ENCODE measurements around the gene LMBR1L.
"Not testable (repeated sequence)": the region's sequence is repeated elsewhere in the genome, so short reads cannot be mapped to it uniquely, and the experiment has no call there.

Gene LMBR1L

DNA sequence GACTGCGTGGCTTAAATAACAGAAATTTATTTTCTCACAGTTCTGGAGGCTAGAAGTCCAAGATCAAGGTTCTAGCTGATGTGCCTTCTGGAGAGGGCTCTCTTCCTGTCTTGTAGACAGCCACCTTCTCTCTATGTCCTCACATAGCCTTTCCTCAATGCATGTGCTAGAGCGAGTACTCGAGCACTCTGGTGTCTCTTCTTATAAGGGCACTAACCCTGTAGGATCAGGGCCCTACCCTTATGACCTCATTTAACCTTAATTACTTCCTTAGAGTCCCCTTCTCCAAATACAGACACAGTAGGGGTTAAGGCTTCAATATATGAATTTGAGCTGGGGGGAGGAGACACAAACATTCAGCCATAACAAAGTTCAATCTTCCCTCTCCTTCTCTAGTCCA, 26.2 kb downstream of the LMBR1L start:
- no peak for DNase-seq

DNA sequence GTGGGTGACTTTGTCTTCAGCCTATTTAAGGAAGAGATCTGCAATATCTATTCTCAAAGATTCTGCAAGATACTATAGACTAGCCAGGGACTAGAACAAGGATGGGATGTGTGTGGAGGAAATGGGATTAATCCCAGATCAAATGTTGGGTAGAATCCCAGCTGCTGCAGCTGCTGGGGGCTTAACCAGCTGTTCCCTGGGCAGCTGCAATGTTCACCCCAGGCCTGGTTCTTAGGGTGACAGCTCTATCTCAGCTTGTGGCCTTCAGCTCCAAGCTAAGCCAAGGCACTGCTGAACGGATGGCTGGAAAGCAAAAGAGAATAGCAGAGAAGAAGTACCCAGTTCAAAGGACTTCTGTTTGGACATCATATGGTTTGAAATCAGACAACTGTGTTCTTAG, 30.9 kb downstream of the LMBR1L start:
- DNase-seq: no peak

DNA sequence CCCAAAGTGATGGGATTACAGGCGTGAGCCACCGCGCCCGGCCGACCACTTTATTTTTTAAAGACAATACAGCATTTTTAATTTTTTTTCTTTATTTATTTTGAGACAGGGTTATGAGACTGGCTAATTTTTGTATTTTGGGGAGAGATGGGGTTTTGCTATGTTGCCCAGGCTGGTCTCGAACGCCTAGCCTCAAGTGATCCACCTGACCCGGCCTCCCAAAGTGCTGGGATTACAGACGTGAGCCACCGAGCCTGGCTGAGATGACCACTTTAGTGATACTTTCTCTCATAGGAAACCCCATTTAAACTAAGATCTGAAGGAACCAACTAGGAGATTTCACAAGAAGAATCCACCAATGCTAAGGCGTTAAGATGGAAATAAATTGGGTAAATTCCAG, 39.7 kb downstream of the LMBR1L start:
- no peak for DNase-seq

DNA sequence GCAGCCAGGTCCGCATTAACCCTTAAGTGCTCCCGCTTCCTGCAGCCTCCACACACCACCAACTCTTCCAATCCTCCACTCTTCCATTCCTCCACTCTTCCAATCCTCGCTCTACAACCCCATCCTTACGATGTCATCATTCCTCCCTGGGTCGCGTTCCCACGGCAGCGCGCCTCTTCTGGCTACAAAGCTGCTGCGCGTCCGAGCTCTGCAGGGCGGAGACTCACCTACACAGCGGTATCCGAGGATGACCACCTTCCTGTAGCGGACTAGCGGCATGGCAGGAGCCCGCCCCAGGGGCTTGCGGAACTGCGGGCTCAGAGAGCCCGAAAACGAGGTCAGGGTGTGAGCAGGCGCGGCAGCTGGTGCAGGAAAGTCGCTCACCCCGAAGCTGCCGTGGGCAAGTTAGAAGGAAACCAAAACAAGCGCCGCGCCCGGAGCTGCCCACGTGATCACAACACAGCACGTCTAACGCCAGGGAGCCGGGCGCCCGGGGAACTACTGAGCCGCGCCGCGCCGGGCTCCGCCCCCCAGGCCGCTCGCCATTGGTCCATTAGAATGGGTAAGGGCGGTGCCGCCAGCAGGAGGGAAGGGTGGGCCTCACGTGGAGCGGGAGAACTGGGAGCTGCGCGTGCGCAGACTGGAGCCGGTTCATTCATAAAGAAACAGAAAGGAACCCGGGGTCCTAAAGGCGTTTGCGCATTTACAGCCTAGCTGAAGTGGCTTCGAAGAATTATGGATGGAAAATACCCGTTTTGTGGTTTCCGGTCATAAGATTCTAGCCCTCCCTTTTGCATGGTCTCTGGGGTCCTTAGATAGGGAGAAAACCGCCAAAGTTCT, 40.9 kb downstream of the LMBR1L start, which contains the start of gene RHEBL1:
Gene RHEBL1 (minus strand): TSS at position 473 of the 840 bp plus-strand sequence. CDS start 194 bp downstream, at position 279.
- DNase-seq: peak; percentile 99

DNA sequence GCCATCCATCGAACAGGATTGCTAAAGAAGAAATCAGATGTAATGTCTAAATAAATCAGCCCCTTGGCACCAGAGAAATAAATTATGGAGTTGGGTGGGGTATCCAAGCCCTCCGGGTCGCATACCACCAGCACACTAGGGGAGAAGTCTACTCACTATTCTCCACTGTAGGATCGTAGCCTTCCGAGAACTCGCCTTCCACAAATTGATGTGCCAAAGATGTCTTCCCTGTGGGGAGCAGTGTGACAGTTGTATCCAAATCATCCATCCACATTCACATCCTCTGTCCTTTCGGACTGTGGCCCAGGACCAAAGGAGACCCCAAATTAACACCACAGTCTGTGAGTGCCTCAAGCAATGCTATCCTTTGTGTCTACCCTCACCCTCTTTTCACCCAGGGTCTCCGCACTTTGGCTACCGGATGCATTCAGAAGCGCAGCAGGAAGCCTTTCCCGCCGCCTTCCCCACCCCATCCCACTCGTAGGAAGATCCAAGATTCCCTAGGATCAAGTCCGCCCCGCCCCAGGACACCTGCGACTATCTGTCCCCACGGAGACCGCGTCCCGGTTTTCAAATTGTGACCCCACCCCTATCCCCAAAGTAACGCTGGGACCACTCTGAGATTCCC, 41.7 kb downstream of the LMBR1L start:
- no peak for DNase-seq

DNA sequence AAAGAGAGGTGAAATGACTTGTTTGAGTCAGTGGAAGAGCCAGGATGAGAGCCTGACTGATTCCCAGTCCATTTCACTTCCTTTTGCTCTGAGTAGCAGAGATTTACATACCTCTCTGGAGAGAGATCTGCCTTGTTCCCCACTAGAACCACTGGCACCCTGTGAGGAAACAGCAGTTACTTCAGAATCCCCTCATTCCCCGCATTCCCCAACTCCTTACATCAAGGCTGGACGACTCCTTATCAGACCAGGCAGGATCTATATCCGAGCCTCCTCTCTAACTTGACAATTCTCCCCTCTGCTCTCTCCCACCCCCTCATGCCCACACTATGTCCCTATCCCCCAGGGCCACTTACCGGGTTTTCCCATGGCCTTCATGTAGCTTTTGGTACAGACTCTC, 44.5 kb downstream of the LMBR1L start:
- DNase-seq: no peak

DNA sequence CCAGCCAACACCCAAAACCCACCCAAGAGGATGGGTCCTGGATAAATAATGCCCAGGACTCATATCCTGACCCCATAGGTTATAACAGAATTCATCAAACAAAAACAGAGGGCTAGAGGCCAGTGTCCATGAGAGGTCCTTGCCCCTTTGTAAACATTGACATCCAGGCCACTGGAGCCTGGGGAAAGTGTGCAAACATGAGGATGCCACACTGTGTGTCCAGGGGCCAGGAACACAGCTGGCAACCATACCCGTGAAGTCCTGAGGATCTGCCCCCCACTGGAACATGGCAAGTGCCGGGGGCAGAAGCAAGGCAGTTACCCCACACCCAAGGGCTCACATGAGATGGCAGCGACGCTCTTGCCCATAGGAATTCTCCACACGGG, 45.9 kb downstream of the LMBR1L start:
- no peak for DNase-seq

GRCh38 chr12:49061916-49062315, 48.7 kb downstream of the LMBR1L start:
- DNase-seq: not testable (repeated sequence)

DNA sequence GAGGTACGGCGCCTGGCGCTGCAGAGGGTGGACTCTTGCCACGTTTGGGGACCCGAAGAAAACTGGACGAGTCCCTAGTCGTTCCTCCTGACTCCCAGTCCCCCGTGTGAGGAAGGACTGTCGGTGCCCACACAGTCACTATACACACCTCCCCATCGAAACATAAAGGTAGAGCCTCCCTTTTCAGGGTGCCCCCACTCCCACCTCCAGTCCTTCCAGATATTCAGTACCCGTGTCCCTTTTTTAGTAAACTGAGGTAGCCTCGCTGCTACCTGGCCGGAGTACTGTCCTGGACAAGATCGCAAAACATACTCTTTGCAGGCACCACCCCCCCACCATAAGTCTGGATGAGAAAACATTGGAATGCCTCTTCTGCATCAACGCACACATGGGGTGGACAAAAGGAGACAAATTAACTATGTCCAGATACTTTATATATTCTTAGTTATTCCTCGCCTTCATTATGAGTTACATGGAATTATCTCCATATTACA, 49.4 kb downstream of the LMBR1L start:
- no peak for DNase-seq

GRCh38 chr12:49060237-49061156, 50.1 kb downstream of the LMBR1L start, which contains the start of gene KMT2D:
Gene KMT2D, minus strand, starts transcription at chr12:49060794. Its CDS starts 5,470 bp downstream, at chr12:49055324.
- peak; percentile 89 for DNase-seq

GRCh38 chr12:49059299-49060171, 51.1 kb downstream of the LMBR1L start:
- DNase-seq: no peak

DNA sequence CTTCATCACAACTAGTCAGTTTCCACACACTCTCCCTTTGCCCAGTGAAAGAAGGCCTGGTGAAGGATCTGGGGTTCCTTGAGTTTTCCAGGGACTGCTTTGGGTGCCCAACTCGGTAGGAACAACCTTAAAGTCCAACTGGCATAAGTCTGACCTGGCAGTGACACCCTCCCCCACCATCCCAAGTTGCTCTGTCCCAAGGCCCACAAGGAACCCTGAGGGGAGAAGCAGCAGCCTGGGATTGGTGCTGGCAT, 51.7 kb downstream of the LMBR1L start:
- no peak for DNase-seq

DNA sequence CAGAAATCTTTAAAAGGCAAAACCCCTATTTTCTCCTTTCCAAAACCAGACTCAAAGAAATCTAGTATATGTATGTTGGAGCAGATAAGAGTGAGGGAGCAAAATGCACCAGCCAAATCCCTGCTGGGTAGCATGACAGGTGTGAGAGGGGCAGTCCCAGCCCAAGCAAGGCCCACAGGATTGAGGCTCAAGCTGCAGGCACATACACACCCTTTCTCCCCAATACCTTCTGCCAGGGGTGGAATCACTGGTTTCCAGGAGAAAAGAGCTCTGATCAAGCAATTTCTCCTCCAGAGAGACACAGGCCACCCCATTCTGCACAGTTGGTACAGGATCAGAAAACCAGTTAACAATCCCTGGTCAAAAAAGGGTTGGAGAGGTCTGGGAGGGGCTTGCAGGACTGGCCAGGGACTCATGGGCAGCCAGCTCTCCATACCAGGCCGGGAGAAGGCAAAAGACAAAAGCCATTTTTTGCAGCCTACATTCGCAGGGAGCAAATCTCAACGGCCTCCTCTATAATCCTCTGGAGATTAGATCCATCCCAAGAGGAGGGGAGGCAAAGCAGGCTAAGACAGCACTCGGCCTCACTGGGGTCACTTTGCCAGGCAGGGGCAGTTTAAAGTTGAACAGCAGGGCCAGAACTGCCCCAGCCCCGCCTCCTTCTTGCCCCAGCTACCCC, 52.1 kb downstream of the LMBR1L start:
- no peak for DNase-seq

DNA sequence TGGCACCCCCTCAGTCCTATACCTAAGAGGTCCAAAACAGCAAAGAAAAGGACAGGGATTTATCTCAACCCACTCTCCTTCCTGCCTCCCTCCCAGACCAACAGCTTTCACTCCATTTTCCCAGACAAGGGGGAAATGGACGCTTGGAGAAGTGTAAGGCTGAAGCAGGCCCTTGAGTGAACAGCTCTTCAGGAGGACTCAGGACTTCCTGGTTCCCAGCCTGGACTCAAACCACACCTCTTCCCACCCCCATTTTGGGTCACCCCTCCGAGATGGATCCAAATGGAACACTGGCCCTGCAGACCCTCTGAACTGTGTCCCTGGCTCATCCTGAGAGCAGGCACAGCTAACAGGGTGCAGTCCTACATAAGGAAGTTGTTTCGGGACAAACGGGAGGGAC, 52.8 kb downstream of the LMBR1L start:
- DNase-seq: no peak

DNA sequence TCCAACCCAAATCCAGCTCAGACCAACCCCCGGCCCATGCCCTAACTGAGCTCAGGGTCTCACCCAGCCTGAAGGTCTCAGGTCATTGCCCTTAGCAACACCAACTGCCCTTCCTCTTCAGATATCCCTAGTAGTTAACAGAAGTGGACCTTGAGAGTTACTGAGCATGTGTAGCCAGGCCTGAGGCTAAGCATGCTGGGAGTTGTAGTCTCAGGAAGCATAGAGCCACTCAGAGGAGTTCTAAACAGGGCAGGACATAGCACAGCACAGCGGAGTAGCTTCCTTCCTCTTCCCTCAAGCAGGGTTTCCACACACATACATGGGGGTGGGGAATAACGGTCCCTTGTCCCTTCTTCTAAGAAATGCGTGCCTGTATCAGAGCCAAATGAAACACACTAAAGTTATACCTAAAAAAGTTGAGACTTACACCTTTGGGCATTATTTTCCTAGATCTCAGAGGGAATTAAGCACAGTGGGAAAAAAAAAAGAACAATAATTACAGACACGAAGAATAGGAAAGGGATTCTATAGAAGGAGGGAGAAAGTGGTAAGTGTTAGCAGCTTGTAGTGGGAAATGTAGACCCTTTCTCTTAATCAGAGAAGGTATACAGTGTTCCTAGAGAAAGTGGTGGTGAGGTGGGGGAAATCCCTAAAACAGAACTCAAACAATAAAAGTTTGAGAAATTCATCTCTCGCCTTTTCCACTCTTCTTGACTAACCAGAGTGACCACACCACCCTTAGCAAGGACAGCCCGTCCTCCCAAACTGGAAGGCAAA, 54.5 kb downstream of the LMBR1L start:
- peak; percentile 54 for DNase-seq

- no peak for DNase-seq
Observed at GRCh38 chr12:49055092-49055491, 55.6 kb downstream of the LMBR1L start.

DNA sequence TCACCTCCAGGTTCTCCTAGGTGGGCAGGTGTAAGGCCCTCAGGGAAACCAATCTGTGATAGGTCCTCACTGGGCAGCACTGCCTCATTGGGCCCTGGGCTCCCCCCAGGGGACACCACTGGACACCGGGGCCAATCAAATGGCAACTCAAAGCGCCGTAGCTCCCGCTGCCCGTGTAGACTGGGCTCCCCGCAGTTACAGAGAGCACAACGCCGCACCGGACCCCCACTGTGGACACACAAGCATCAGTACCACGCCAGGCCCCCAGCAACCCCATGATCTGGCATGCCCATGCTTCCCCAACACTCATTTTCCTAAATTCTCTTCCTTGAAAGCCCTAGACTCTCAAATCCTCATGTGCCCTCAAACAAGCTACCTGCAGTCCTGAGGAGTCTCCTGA, 56.1 kb downstream of the LMBR1L start:
- DNase-seq: no peak

GRCh38 chr12:49054096-49054495, 56.6 kb downstream of the LMBR1L start:
- no peak for DNase-seq

DNA sequence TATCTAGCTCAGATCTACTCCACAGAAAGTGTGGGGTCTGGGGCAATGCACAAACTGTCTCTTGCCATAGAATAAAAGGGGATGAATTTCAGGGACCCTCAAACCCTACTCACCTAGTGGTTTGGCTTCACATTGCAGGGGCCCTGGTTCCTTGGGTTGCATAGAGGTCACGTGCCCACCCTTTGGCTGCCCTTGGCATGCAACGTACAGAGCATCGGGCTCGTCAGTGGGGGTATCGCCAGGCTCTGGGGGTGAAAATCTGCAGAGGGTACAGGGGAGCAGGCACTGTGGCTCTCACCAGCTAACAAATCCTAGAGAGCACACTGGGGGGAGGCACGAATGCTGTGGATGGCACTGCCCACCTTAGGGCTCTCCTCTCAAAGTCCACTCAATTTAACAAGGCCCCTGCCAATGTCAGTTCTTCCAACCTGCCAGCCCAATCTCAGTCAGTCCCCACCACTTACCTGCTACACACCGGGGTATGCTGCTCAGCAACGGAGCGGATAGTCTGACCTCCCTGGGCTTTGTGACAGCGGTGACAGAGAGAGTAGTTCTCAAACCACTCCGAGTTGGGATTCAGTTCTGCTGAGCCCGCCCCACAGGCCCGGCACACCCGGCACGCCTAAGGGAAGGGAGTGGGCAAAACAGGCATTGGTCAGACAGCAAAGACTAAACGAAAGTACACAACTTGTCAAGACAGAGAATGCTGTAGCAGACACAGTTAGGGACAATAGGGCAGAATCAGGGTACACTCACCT, 58.0 kb downstream of the LMBR1L start:
- no peak for DNase-seq
